ENCODE measurements around the gene A3GALT2.

Gene A3GALT2

GRCh38 chr1:33353531-33353930 is 32.6 kb upstream of the A3GALT2 start:
- no peak for TF ChIP-seq CTCF (conservative IDR thresholded peaks at IDR 0.05; ENCODE audit: control insufficient read depth, insufficient read depth, low read depth, low read length)
- no peak overlapping the region for H3K4me3 ChIP-seq (ENCODE audit: control insufficient read depth, low read depth, low read length)
- no peak for DNase-seq (ENCODE audit: low read depth)

GRCh38 chr1:33351281-33351660 is 30.4 kb upstream of the A3GALT2 start:
- no peak for DNase-seq (ENCODE audit: low read depth)
- H3K4me3 ChIP-seq (ENCODE audit: control insufficient read depth, low read depth, low read length) = no peak overlapping the region
- no peak for TF ChIP-seq CTCF (conservative IDR thresholded peaks at IDR 0.05; ENCODE audit: control insufficient read depth, insufficient read depth, low read depth, low read length)

- TF ChIP-seq CTCF (conservative IDR thresholded peaks at IDR 0.05; ENCODE audit: control insufficient read depth, insufficient read depth, low read depth, low read length) = no peak
- peak overlapping the region; percentile 49 for H3K4me3 ChIP-seq (ENCODE audit: control insufficient read depth, low read depth, low read length)
Measured at GRCh38 chr1:33350611-33351280, 29.8 kb upstream of the A3GALT2 start.

GRCh38 chr1:33349778-33350610 is 29.1 kb upstream of the A3GALT2 start:
- TF ChIP-seq CTCF (conservative IDR thresholded peaks at IDR 0.05; ENCODE audit: control insufficient read depth, insufficient read depth, low read depth, low read length) = no peak
- DNase-seq (ENCODE audit: low read depth) = peak; percentile 70
- peak overlapping the region; percentile 49 for H3K4me3 ChIP-seq (ENCODE audit: control insufficient read depth, low read depth, low read length)

More at GRCh38 chr1:33350611-33351280, 29.8 kb upstream of the A3GALT2 start:
- DNase-seq (ENCODE audit: low read depth) = no peak

- H3K4me3 ChIP-seq (ENCODE audit: control insufficient read depth, low read depth, low read length) = peak overlapping the region; percentile 79
- TF ChIP-seq CTCF (conservative IDR thresholded peaks at IDR 0.05; ENCODE audit: control insufficient read depth, insufficient read depth, low read depth, low read length) = no peak
- DNase-seq (ENCODE audit: low read depth) = no peak
Measured at GRCh38 chr1:33349081-33349759, 28.3 kb upstream of the A3GALT2 start.

GRCh38 chr1:33348676-33349080 is 27.8 kb upstream of the A3GALT2 start:
- TF ChIP-seq CTCF (conservative IDR thresholded peaks at IDR 0.05; ENCODE audit: control insufficient read depth, insufficient read depth, low read depth, low read length) = no peak
- H3K4me3 ChIP-seq (ENCODE audit: control insufficient read depth, low read depth, low read length) = peak overlapping the region; percentile 79
- DNase-seq (ENCODE audit: low read depth) = no peak

All from fibroblast of mammary gland (primary cell).